Renal pelvis (tissue), 4 donors: ENCODE data around the gene CRHR1. TPM values are rescaled to one million over a fixed set of nuclear protein-coding genes. Genes with fewer than 3 reads are reported as not detected.
A peak's percentile ranks its signal among the peaks of the same experiment; 100 is the strongest.

Experiments used
- DNase-seq: peaks from one replicate; pipeline ENCODE4 v3.0.0-alpha.2; 2013
- polyA plus RNA-seq, 3 donors: library from polyadenylated mRNA; unstranded; fragments of 120-200 nt; gene quantifications; one replicate each; pipeline ENCODE4 v1.2.1, GENCODE V29; 2013; ENCODE audit not compliant: insufficient read length in 3 of 3

CRHR1 gene
- polyA plus RNA-seq, 3 donors, result 0.19 to 0.36 (median 0.27) TPM

DNA sequence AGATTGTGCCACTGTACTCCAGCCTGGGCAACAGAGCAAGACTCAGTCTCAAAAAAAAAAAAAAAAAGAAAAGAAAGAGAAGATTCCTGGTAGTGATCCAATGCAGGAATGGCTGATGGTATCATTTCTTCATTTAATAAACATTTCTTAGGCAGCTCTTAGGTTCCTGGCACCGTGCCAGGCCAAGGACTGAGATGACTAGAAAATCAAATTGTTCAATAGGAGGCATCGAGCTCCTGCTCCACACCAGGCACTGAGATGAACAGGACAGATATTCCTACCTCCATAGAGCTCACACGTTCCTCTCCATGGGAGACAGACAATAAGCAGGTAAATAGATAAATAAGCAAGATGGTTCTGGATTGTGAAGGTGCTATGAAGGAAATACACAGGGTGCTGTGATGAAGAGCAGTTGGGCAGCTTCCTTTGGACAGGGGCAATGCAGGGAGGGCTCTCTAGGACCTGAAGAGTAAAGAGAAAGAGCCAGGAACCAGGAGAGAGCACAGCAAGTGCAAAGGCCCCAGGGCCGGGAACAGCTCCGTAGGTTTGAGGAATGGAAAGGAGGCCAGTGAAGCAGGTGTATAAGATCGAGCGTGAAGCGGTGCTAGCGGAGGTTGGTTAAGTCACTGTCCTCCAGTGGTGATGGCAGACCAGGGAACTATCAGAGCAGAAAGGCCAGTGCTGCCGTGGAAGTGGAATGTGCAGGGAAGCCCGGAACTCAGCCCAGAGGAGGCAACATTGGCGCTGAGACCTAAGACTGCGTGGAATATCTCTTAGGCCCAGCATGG, 26.5 kb upstream of the CRHR1 start:
- DNase-seq, result no peak

DNA sequence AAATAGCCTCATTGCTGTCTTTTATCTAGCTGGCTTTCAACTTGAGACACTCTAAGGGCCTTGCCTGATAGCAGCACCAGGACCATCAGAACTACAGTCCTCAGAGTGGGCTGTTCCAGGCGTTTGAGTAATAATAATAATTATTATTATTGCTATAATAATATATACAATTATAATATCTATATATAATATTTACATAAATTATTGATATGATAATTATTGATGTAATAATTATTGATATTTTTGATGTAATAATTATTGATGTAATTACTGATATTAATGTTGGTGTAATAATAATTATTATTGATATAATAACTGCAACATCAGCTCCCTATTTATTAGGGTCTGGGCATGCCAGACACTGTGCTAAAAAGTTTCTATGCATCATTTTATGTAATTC, 25.6 kb upstream of the CRHR1 start:
- DNase-seq, result no peak

DNA sequence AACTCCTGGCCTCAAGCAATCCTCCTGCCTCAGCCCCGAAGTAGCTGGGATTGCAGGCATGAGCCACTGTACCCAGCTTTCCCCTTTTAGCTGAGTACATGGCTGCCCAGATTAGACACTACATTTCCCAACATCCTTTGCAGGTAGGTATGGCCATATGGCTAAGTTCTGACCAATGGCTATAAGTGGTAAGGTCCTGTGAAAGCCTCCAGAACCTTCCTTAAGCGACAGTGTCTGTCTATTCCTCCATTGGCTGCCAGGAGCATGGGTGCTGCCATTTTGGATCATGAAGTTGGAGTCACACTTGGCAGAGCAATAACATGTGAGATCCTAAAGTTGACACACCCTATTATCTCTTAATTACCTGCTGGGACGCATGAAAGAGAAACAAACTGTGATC, 24.4 kb upstream of the CRHR1 start:
- no peak for DNase-seq

DNA sequence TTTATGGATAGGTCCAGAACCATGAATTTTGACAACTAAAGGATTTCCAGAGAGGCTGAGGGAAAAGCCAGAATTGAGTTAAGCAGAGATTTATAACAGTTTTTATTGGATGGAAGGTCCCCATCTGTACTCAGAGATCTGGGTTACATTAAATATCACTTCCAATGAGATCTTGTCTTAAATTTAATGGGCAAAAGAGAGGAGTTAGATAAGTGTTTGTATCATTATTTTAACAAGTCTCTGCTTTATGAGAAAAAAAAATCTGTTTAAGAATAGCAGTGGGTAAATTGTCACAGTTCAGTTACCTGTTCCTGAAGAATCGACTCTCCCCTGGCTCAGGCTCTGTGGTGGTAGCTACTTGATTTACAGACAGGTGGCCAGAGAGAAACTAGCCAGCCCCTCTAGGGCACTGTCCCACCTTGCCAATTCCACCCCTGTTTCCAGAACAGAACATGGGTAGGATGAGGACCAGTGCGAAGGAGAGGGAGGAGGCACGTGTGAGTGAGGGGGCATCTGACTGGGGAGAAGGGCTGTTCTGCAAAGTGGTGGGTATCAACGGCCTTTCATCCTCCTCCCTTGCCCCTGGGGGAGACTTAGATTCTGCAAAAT, 22.1 kb upstream of the CRHR1 start:
- DNase-seq, result no peak

DNA sequence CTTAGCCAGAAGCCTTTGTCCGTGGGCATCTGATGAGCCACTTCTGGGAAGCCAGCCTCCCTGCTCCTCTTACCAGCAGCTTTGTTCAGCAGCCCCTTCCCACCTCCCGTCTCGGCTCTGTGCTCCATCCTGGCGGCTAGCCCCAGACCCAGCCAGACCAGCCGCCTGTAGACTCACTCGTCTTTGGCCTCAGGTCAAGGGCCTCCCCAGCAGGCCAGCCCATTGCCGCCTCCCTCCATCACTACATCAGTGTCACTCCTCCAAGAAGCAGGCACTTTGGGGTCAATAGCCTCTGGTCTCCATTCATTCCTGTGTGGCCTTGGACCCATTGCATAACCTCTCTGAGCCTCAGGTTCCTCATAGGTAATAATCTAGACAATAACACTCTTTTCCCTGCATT, 20.9 kb upstream of the CRHR1 start:
- no peak for DNase-seq

DNA sequence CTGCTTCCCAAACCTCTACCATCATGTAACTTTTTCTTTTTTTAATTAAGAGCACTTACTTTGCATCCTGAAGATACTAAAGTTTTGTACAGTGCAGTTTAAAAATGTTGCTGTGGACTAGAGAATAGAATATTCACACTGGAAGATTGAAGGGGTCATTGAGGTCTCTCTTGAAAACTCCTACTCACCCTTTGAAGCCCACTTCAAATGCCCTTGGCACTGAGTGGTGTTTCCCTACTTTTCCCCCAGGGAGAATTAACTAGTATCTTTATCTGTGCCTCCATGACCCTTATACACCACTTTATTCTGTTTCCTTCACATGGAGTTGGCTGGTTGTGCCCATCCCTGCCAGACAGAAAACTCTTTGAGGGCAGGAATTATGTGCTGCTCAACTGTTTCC, 19.6 kb upstream of the CRHR1 start:
- DNase-seq, result no peak

DNA sequence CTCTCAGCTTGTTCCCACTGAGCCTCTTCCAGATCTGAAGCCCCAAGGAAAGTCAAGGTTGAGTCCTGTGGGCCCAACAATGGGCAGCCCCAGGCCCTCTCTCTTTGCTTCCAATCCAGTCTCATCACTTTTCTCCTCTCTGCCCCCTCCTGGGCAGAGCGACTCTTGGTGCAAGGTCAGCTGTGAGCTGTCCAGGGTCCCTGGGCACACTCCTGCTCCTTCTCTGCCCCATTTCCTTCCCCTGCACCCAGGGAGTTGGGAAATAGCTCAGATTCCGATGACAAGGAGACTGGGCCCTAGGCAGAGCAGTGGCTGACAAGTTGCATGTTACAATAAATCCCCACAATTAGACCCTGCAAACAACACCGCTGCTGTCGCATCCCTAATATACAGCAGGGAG, 16.1 kb upstream of the CRHR1 start:
- peak; percentile 4 for DNase-seq

- DNase-seq, result no peak
Measured at GRCh38 chr17:45770632-45771270, 13.4 kb upstream of the CRHR1 start.

DNA sequence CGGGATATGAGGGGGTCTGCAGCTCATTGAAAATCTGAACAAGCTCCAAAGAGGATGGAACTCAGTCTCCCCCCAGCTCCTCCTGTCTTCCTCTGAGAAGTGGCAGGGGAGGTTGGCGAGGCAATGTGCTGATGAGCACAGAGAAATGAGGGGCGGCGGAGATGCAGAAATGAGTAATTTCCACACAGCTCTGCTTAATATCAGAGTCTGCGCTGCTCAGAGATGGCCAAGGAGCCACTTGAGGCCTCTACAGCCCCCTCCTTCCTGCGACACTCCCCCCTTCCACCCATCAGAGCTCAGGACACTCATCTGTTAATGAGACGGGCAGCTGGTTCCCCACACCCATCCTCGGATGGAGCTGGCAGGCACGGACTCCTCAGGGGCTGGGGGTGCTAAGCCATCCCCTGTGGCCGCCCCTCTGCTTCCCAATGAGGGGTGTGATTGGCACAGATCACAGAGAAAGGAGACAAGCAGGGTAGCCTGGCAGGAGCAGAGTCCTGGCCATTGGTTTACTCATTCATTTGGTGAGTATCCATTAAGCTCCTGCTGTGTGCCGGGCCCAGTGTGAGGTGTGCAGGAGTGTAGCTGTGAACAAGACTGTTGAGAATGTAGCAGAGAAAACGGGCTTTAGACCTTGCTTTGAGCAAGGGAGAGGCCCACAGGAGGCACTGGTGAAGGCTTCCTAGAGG, 12.7 kb upstream of the CRHR1 start:
- DNase-seq, result no peak

GRCh38 chr17:45775148-45775547, 9.0 kb upstream of the CRHR1 start:
- DNase-seq, result no peak

- DNase-seq, result no peak
Measured at GRCh38 chr17:45775576-45776011, 8.5 kb upstream of the CRHR1 start.

- DNase-seq, result no peak
Measured at GRCh38 chr17:45776896-45777295, 7.2 kb upstream of the CRHR1 start.

DNA sequence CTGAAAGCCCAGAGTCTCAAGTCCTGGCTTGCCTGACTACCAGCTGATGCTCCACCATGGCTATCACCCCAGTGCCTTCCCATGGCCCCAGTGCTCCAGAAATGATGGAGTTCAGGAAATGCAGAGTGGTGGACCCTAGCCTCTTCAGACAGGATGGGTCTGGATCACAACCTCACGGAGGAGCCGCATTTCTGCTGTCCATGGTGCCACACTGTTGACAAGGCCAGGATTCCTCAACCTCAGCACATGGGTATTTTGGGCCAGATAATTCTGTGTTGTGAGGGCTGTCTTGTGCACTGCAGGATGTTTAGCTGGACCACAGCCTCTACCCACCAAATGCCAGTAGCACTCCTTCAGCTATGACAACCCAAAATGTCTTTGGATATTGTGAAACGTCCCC, 6.7 kb upstream of the CRHR1 start:
- DNase-seq, result peak; percentile 4

DNA sequence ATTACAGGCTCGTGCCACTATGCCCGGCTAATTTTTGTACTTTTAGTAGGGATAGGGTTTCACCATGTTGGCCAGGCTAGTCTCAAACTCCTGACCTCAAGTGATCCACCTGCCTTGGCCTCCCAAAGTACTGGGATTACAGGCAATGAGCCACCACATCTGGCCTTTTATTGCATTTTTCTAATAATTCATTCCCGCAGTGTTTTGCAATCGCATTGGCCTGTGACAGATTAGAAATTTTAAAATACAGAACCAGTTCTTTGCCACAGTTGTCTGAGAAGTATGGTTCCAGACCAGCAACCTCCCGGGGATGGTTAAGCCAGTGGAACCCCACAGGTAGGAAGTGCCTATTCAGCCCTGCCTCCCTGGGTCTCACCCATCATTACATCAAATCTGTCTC, 3.2 kb upstream of the CRHR1 start:
- DNase-seq, result no peak

GRCh38 chr17:45782889-45783592, 1.1 kb upstream of the CRHR1 start:
- DNase-seq, result peak; percentile 8

- DNase-seq, result peak; percentile 40
Measured at GRCh38 chr17:45783593-45784292, 377 bp upstream of the CRHR1 start.

- DNase-seq, result peak; percentile 27
Measured at GRCh38 chr17:45784741-45785479, 790 bp downstream of the CRHR1 start.

GRCh38 chr17:45785480-45786193, 1.5 kb downstream of the CRHR1 start:
- no peak for DNase-seq

DNA sequence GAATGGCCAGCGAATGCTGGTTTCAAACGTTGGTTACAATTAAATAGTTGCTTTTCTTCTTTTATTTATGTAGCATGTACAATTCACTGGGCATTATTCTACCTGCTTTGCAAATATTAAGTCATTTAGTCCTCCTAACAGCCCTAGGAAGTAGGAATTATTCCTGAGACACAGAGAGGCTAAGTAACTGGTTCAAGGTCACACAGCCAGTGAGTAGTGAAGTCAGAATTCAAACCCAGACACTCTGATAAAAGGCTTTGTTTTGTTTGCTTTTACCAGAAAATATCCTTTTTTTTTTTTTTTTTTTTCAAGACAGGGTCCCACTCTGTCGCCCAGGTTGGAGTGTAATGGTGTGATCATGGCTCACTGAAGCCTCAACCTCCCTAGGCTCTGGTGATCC, 2.2 kb downstream of the CRHR1 start:
- DNase-seq, result no peak

DNA sequence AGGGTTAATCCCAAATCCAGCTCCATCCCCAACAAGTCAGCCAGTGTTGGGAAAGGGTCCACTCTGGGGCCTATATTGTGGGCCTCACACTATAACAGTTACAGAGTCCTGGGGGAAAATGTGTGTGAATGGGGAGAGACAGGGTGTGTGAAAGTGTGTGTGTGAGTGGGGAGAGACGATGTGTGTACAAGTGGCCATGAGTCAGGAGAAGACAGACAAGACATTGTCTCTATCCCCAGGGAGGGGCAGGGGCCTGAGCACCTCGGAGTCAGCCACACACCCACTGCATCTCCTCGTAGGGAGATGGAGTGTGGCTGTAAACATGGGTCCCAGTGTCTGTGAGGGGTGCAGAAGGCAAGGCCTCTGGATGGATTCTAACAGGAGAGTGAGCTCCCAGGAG, 2.9 kb downstream of the CRHR1 start:
- DNase-seq, result no peak
